ENCODE measurements around the gene CPLANE1. TPM values are rescaled to one million over a fixed set of nuclear protein-coding genes. Genes with fewer than 3 reads are reported as not detected.

Gene CPLANE1
- total and polyA plus RNA-seq, 9 of the 15 experiments (the other 6 are each of a cell fraction or from before 2014, with no cell fraction given): under 0.01 to 0.27 (median 0.08) TPM; not detected in 2

DNA sequence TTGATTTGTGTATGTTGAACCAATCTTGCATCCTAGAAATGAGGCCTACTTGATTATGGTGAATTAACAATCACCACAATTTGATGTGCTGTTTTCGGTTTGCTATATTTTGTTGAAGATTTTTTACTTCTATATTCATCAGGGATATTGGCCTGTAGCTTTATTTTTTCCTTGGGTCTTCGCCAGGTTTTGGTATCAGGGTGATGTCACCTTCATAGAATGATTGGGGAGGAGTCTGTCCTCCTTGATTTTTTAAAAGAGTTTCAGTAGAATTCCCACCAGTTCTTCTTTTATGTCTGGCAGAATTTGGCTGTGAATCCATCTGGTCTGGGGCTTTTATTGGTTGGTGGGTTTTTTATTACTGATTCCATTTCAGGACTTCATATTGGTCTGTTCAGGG lies 115.2 kb downstream of the CPLANE1 start (continued):
- TF ChIP-seq, protein P1, sequence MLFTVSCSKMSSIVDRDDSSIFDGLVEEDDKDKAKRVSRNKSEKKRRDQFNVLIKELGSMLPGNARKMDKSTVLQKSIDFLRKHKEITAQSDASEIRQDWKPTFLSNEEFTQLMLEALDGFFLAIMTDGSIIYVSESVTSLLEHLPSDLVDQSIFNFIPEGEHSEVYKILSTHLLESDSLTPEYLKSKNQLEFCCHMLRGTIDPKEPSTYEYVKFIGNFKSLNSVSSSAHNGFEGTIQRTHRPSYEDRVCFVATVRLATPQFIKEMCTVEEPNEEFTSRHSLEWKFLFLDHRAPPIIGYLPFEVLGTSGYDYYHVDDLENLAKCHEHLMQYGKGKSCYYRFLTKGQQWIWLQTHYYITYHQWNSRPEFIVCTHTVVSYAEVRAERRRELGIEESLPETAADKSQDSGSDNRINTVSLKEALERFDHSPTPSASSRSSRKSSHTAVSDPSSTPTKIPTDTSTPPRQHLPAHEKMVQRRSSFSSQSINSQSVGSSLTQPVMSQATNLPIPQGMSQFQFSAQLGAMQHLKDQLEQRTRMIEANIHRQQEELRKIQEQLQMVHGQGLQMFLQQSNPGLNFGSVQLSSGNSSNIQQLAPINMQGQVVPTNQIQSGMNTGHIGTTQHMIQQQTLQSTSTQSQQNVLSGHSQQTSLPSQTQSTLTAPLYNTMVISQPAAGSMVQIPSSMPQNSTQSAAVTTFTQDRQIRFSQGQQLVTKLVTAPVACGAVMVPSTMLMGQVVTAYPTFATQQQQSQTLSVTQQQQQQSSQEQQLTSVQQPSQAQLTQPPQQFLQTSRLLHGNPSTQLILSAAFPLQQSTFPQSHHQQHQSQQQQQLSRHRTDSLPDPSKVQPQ (CRISPR knock-in tag; IDR thresholded peaks at IDR 0.05; ENCODE audit: borderline replicate concordance): no peak
- no peak for TF ChIP-seq KDM1A (IDR thresholded peaks at IDR 0.05)
- TF ChIP-seq ZZZ3 (IDR thresholded peaks at IDR 0.05): no peak
- TF ChIP-seq POLR2H (tag; IDR thresholded peaks at IDR 0.05; ENCODE audit: low read depth): no peak
- no peak for TF ChIP-seq RUNX1 (IDR thresholded peaks at IDR 0.05; ENCODE audit: low read depth)
- TF ChIP-seq, protein P2, sequence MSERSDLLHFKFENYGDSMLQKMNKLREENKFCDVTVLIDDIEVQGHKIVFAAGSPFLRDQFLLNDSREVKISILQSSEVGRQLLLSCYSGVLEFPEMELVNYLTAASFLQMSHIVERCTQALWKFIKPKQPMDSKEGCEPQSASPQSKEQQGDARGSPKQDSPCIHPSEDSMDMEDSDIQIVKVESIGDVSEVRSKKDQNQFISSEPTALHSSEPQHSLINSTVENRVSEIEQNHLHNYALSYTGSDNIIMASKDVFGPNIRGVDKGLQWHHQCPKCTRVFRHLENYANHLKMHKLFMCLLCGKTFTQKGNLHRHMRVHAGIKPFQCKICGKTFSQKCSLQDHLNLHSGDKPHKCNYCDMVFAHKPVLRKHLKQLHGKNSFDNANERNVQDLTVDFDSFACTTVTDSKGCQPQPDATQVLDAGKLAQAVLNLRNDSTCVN (CRISPR knock-in tag; IDR thresholded peaks at IDR 0.05): no peak
- no peak for TF ChIP-seq CTBP1 (IDR thresholded peaks at IDR 0.05; ENCODE audit: borderline replicate concordance)
- TF ChIP-seq, protein P3, sequence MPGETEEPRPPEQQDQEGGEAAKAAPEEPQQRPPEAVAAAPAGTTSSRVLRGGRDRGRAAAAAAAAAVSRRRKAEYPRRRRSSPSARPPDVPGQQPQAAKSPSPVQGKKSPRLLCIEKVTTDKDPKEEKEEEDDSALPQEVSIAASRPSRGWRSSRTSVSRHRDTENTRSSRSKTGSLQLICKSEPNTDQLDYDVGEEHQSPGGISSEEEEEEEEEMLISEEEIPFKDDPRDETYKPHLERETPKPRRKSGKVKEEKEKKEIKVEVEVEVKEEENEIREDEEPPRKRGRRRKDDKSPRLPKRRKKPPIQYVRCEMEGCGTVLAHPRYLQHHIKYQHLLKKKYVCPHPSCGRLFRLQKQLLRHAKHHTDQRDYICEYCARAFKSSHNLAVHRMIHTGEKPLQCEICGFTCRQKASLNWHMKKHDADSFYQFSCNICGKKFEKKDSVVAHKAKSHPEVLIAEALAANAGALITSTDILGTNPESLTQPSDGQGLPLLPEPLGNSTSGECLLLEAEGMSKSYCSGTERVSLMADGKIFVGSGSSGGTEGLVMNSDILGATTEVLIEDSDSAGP (CRISPR knock-in tag; IDR thresholded peaks at IDR 0.05): no peak
- no peak for TF ChIP-seq ZNF586 (CRISPR knock-in tag; conservative IDR thresholded peaks at IDR 0.05)
- no peak for TF ChIP-seq TCF7 (IDR thresholded peaks at IDR 0.05; ENCODE audit: borderline replicate concordance)
- TF ChIP-seq, protein P4, sequence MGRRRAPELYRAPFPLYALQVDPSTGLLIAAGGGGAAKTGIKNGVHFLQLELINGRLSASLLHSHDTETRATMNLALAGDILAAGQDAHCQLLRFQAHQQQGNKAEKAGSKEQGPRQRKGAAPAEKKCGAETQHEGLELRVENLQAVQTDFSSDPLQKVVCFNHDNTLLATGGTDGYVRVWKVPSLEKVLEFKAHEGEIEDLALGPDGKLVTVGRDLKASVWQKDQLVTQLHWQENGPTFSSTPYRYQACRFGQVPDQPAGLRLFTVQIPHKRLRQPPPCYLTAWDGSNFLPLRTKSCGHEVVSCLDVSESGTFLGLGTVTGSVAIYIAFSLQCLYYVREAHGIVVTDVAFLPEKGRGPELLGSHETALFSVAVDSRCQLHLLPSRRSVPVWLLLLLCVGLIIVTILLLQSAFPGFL (CRISPR knock-in tag; IDR thresholded peaks at IDR 0.05): no peak
